K562 (cell line): ENCODE measurements around the gene OXT. TPM values are rescaled to one million over a fixed set of nuclear protein-coding genes. Genes with fewer than 3 reads are reported as not detected.

Experiments used
- ATAC-seq: fragments of 200-7000 bp; cut with Tn5 transposase; 3 replicates; pipeline ENCODE4 v1.9.1; 2020; ENCODE audit warnings: moderate library complexity
- BruUV-seq: library from RNA; stranded (reverse); fragments of 400-500 nt; replicated peaks from 2 replicates; lab custom pipeline; 2021; lab: Mats Ljungman, UMichigan
- CTCF ChIA-PET: fragments of 300-600 bp; formaldehyde crosslinking; extraction: SDS; loops from one replicate; lab custom pipeline; 2021; ENCODE audit warnings: low intra/inter-chr PET ratio; lab: Yijun Ruan, JAX
- POLR2A ChIA-PET: fragments of 300-600, 350-650 bp; sonication (Branson Sonifier 250); formaldehyde crosslinking; extraction: SDS; loops from one replicate; lab custom pipeline; 2021; ENCODE audit warnings: antibody characterized with exemption, inconsistent platforms; lab: Yijun Ruan, JAX
- DNase-seq, 4 experiments: peaks; one replicate each; pipeline versions ENCODE4 v3.0.0 to v3.0.0-alpha.2; 2011 to 2018; ENCODE audit warnings: low spot score in 3 of 4, mixed read lengths in 3 of 4; ENCODE audit errors: extremely low read depth in 1 of 4
- FAIRE-seq: peaks from 2 replicates; lab custom pipeline; 2011; peaks lifted over from hg19 to GRCh38; lab: Jason Lieb, UNC
- H2AFZ ChIP-seq: 2 replicates; pipeline ENCODE4 v1.6.0; 2011; ENCODE audit warnings: low read depth, low read length, control low read depth, inconsistent platforms
- H3K27ac ChIP-seq: fragments of 200-600 bp; 3 replicates; pipeline ENCODE4 v1.8.0; 2011; ENCODE audit warnings: low read depth, mild to moderate bottlenecking, control low read depth, inconsistent platforms, low read length, moderate library complexity, mixed read lengths; ENCODE audit errors: extremely low read depth
- H3K27me3 ChIP-seq, 2 experiments: fragments of 300-600 bp in 1 of 2; 2 replicates in 1 of 2; 3 replicates in 1 of 2; pipeline versions ENCODE4 v1.6.0 to v1.8.0; 2011; ENCODE audit warnings: inconsistent platforms in 2 of 2, low read length in 2 of 2, mild to moderate bottlenecking in 1 of 2, mixed read lengths in 1 of 2, moderate library complexity in 1 of 2; ENCODE audit not compliant: control insufficient read depth in 2 of 2, insufficient read depth in 2 of 2
- H3K36me3 ChIP-seq: fragments of 300-600 bp; 3 replicates; pipeline ENCODE4 v1.8.0; 2011; ENCODE audit warnings: mild to moderate bottlenecking, low read length, inconsistent platforms; ENCODE audit not compliant: control insufficient read depth, insufficient read depth
- H3K4me1 ChIP-seq, 2 experiments: fragments of 200-600 bp in 1 of 2; replicated peaks in 1 of 2; 2 replicates in 1 of 2; 3 replicates in 1 of 2; pipeline versions ENCODE4 v1.5.1 to v1.8.0; 2011; ENCODE audit warnings: inconsistent platforms in 2 of 2, low read length in 2 of 2, mild to moderate bottlenecking in 1 of 2, mixed read lengths in 1 of 2, moderate library complexity in 1 of 2; ENCODE audit not compliant: control insufficient read depth in 2 of 2, insufficient read depth in 2 of 2
- H3K4me2 ChIP-seq: 2 replicates; pipeline ENCODE4 v1.6.1; 2011; ENCODE audit warnings: low read length, control low read depth, inconsistent platforms, mixed read lengths; ENCODE audit not compliant: insufficient read depth
- H3K4me3 ChIP-seq: fragments of 200-600 bp; sonication (generic), shearing (Covaris generic); 2 replicates; pipeline ENCODE4 v1.5.1; 2016; ENCODE audit warnings: control low read depth, inconsistent platforms
- H3K79me2 ChIP-seq: fragments of 200-600 bp; 3 replicates; pipeline ENCODE4 v1.8.0; 2011; ENCODE audit warnings: low read length, inconsistent platforms; ENCODE audit not compliant: control insufficient read depth, insufficient read depth
- H3K9ac ChIP-seq, 2 experiments: 2 replicates each; pipeline versions ENCODE4 v1.6.0 to v1.6.1; 2011; ENCODE audit warnings: low read depth in 2 of 2, low read length in 2 of 2, control low read depth in 1 of 2, inconsistent platforms in 1 of 2, mild to moderate bottlenecking in 1 of 2, mixed read lengths in 1 of 2; ENCODE audit not compliant: insufficient read depth in 1 of 2
- H3K9me1 ChIP-seq: one replicate; pipeline ENCODE4 v1.6.0; 2011; ENCODE audit warnings: inconsistent platforms, mild to moderate bottlenecking, low read length, moderate library complexity; ENCODE audit not compliant: control insufficient read depth, insufficient read depth
- H3K9me3 ChIP-seq: replicated peaks from 2 replicates; pipeline ENCODE4 v1.5.1; 2011; ENCODE audit warnings: low read depth, low read length, inconsistent platforms; ENCODE audit not compliant: control insufficient read depth, insufficient read depth
- H4K20me1 ChIP-seq: replicated peaks from 2 replicates; pipeline ENCODE4 v1.6.1; 2011; ENCODE audit warnings: low read length, inconsistent platforms, mixed read lengths; ENCODE audit not compliant: control insufficient read depth, insufficient read depth
- ARID1B ChIP-seq: fragments of 450-650 bp; IDR thresholded peaks from 2 replicates; pipeline ENCODE4 v1.6.1; 2016; ENCODE audit warnings: antibody characterized with exemption, mild to moderate bottlenecking, inconsistent platforms
- BRD4 ChIP-seq: fragments of 200-600 bp; sonication (generic); IDR thresholded peaks from 2 replicates; pipeline ENCODE4 v1.6.1; 2017; ENCODE audit warnings: inconsistent platforms
- CBFA2T2 ChIP-seq: fragments of 450-650 bp; conservative IDR thresholded peaks from 2 replicates; pipeline ENCODE4 v1.6.1; 2017; ENCODE audit warnings: mild to moderate bottlenecking
- CBFA2T3 ChIP-seq: fragments of 450-650 bp; IDR thresholded peaks from 2 replicates; pipeline ENCODE4 v1.6.1; 2017
- E2F3 ChIP-seq: fragments of 250-450 bp; sonication (Bioruptor Pico); IDR thresholded peaks from 2 replicates; pipeline ENCODE4 v1.4.0; 2020; ENCODE audit warnings: mild to moderate bottlenecking
- ELK3 ChIP-seq: fragments of 450-650 bp; formaldehyde crosslinking; IDR thresholded peaks from 2 replicates; pipeline ENCODE4 v1.4.0; 2020; ENCODE audit warnings: mild to moderate bottlenecking
- ETV5 ChIP-seq: sonication (generic); formaldehyde crosslinking; IDR thresholded peaks from 2 replicates; pipeline ENCODE4 v1.4.0; 2020; ENCODE audit warnings: low read depth, mild to moderate bottlenecking, missing genetic modification reagents
- GATA2 ChIP-seq: sonication (generic); formaldehyde crosslinking; IDR thresholded peaks from 2 replicates; pipeline ENCODE4 v1.4.0; 2020; ENCODE audit warnings: mild to moderate bottlenecking, missing genetic modification reagents
- GATAD2A ChIP-seq: fragments of 450-650 bp; IDR thresholded peaks from 2 replicates; pipeline ENCODE4 v1.6.1; 2017
- L3MBTL2 ChIP-seq: fragments of 450-650 bp; IDR thresholded peaks from 2 replicates; pipeline ENCODE4 v1.6.1; 2016; ENCODE audit warnings: mild to moderate bottlenecking, moderate library complexity
- NCOR1 ChIP-seq: fragments of 450-650 bp; IDR thresholded peaks from 2 replicates; pipeline ENCODE4 v1.6.1; 2016; ENCODE audit warnings: mild to moderate bottlenecking, moderate library complexity
- NFIC ChIP-seq: fragments of 450-650 bp; IDR thresholded peaks from 2 replicates; pipeline ENCODE4 v1.6.1; 2017; ENCODE audit warnings: mild to moderate bottlenecking, inconsistent platforms
- SP2 ChIP-seq: IDR thresholded peaks from 2 replicates; pipeline ENCODE4 v1.6.1; 2011; ENCODE audit warnings: mild to moderate bottlenecking, low read depth, low read length, moderate library complexity; ENCODE audit not compliant: poor library complexity, severe bottlenecking; ENCODE audit errors: extremely low read depth
- TAL1 ChIP-seq: fragments of 450-650 bp; IDR thresholded peaks from 2 replicates; pipeline ENCODE4 v1.6.1; 2016; ENCODE audit warnings: mild to moderate bottlenecking
- TCF3 ChIP-seq: sonication (generic); formaldehyde crosslinking; IDR thresholded peaks from 2 replicates; pipeline ENCODE4 v1.4.0; 2020; ENCODE audit warnings: mild to moderate bottlenecking, missing genetic modification reagents
- ZNF175 ChIP-seq: fragments of 200-800 bp; sonication (Bioruptor generic); IDR thresholded peaks from 2 replicates; pipeline ENCODE4 v1.6.1; 2016; ENCODE audit warnings: low read depth, mild to moderate bottlenecking, missing genetic modification characterization, missing compliant biosample characterization
- WGBS: fragments of 100-300 bp; shearing (Covaris generic); methylation state at CpG from one replicate; pipeline ENCODE4 v1.1.6; 2016; ENCODE audit warnings: low coverage, mixed read lengths; ENCODE audit not compliant: insufficient coverage; ENCODE audit errors: missing lambda C conversion rate; 5-methylcytosine and 5-hydroxymethylcytosine counted together
- in situ Hi-C: fragments of 300-500 bp; cut with MboI; formaldehyde crosslinking; loops from 4 replicates; pipeline ENCODE4 v1.15.0; 2018; ENCODE audit warnings: inconsistent platforms, mixed read lengths
- intact Hi-C: fragments of 100-400 bp; cut with micrococcal nuclease; formaldehyde crosslinking; loops from 2 replicates; pipeline ENCODE4 v1.14.2; 2022
- polyA plus RNA-seq, 8 experiments: library from polyadenylated mRNA; depleted of rRNA in 4 of 8; stranded (reverse) in 5 of 8; unstranded in 3 of 8; fragments of >200 nt; fragmentation: Nextera tagmentation in 2 of 8; fragmentation: Illumina TruSeq in 1 of 8; extraction: Ambion mirVana in 2 of 8; extraction: Trizol in 1 of 8; gene quantifications; 2 replicates each; pipeline versions ENCODE4 v1.2.1 to v1.2.3, GENCODE V29; 2011 to 2014; ENCODE audit warnings: inconsistent platforms in 1 of 8, missing spikeins in 1 of 8
- total RNA-seq, 7 experiments: library from RNA; depleted of rRNA in 6 of 7; stranded (reverse); fragments of >200 nt in 6 of 7; fragmentation: Illumina TruSeq in 2 of 7; extraction: Trizol in 2 of 7; gene quantifications; 2 replicates each; pipeline versions ENCODE4 v1.2.1 to v1.2.3, GENCODE V29; 2011 to 2021; ENCODE audit warnings: low replicate concordance in 1 of 7

OXT gene
- total and polyA plus RNA-seq, 9 of the 15 experiments (the other 6 are each of a cell fraction or from before 2014, with no cell fraction given) = not detected

GRCh38 chr20:3037654-3038053 lies 33.8 kb upstream of the OXT start (continued):
- TF ChIP-seq ELK3 (no peak), GATAD2A (no peak), NFIC (no peak), GATA2 (CRISPR knock-in tag) (no peak)

- ATAC-seq (peak; percentile 77), DNase-seq (peak; percentile 38 to 59 (median 41)), FAIRE-seq (peak; percentile 26)
- Histone ChIP-seq H3K4me2 (peak overlapping the region; percentile 25; the same call in 1 of the 2 replicates), H4K20me1 (no peaks in the 10 kb centered on the region), H3K79me2 (no peaks in the 10 kb centered on the region), H3K27me3 (no peaks in the 10 kb centered on the region), H3K9me1 (no peaks in the 10 kb centered on the region), H3K9ac (peak overlapping the region in 1 of 2 experiments; percentile 14; a peak in 1 of 4 replicates), H3K4me1 (peaks cover 6% of the 10 kb centered on the region in 2 experiments; a peak in 4 of 5 replicates), H3K27ac (no peak overlapping the region), H3K4me3 (no peak overlapping the region), H3K36me3 (peaks cover 68% of the 10 kb centered on the region; the same call in 2 of the 3 replicates)
- in situ Hi-C loops = no loop called here
- BruUV-seq = no TSS peak
- intact Hi-C loops = no loop called here
- ChIA-PET CTCF (no interaction called here), POLR2A (interaction anchor here (0.6 kb wide), 1 partner anchor 673 kb away, joined by 4 read pairs; no protein-coding TSS in a partner anchor)
- 25% methylated on average over 4 of the region's 5 CpGs for WGBS
- TF ChIP-seq ETV5 (CRISPR knock-in tag) (no peak), BRD4 (no peak), ARID1B (peak; percentile 18; the same call in 1 of the 2 replicates), CBFA2T3 (peak; percentile 66), E2F3 (no peak), TAL1 (peak; percentile 17; the same call in 1 of the 2 replicates), CBFA2T2 (peak; percentile 48), TCF3 (peak; percentile 71), SP2 (no peak), NCOR1 (0 out of 2 replicates have a peak, but pooled peaks have one; percentile 29), ZNF175 (CRISPR knock-in tag) (no peak), L3MBTL2 (no peak)
- TF ChIP-seq, all 486 proteins: peak for 6
- no peaks in the 10 kb centered on the region for H3K9me3 ChIP-seq
- no peak overlapping the region for H2AFZ ChIP-seq
Measured at GRCh38 chr20:3038454-3038853, 33.0 kb upstream of the OXT start.
